Neural progenitor cell (in vitro differentiated cells): Measurements from ENCODE around the gene LRBA. TPM values are rescaled to one million over a fixed set of nuclear protein-coding genes. Genes with fewer than 3 reads are reported as not detected.
A peak's percentile ranks its signal among the peaks of the same experiment; 100 is the strongest.
"Not testable (repeated sequence)": the region's sequence is repeated elsewhere in the genome, so short reads cannot be mapped to it uniquely, and the experiment has no call there.

Experiments
- DNase-seq: peaks from one replicate; pipeline ENCODE4 v3.0.0-alpha.2; 2016; ENCODE audit warnings: low spot score
- H2AFZ ChIP-seq: fragments of 200-600 bp; sonication (generic); replicated peaks from 2 replicates; pipeline ENCODE4 v1.6.1; 2016; ENCODE audit warnings: antibody characterized with exemption
- H3F3A ChIP-seq: fragments of 200-600 bp; sonication (generic); 2 replicates; pipeline ENCODE4 v1.6.1; 2016; ENCODE audit warnings: antibody characterized with exemption, low read depth
- H3K27ac ChIP-seq: fragments of 200-600 bp; sonication (generic); 2 replicates; pipeline ENCODE4 v1.5.1; 2016; ENCODE audit warnings: mild to moderate bottlenecking
- H3K27me3 ChIP-seq: fragments of 200-600 bp; sonication (generic); 2 replicates; pipeline ENCODE4 v1.6.1; 2016; ENCODE audit warnings: mild to moderate bottlenecking, moderate library complexity
- H3K36me3 ChIP-seq: fragments of 200-600 bp; sonication (generic); 2 replicates; pipeline ENCODE4 v1.5.1; 2016
- H3K4me1 ChIP-seq: fragments of 200-600 bp; sonication (generic); 2 replicates; pipeline ENCODE4 v1.6.1; 2016; ENCODE audit warnings: mixed run types
- H3K4me2 ChIP-seq: fragments of 200-600 bp; sonication (generic); 2 replicates; pipeline ENCODE4 v1.6.1; 2016
- H3K4me3 ChIP-seq: fragments of 200-600 bp; sonication (generic); 2 replicates; pipeline ENCODE4 v1.5.1; 2016
- H3K79me2 ChIP-seq: fragments of 200-600 bp; sonication (generic); 2 replicates; pipeline ENCODE4 v1.6.1; 2016; ENCODE audit warnings: low read depth
- H3K9ac ChIP-seq: fragments of 200-600 bp; sonication (generic); 2 replicates; pipeline ENCODE4 v1.6.1; 2016
- H3K9me3 ChIP-seq: fragments of 200-600 bp; sonication (generic); 2 replicates; pipeline ENCODE4 v1.5.1; 2016; ENCODE audit warnings: low read depth
- H4K20me1 ChIP-seq: fragments of 200-600 bp; sonication (generic); 2 replicates; pipeline ENCODE4 v1.6.1; 2016; ENCODE audit warnings: low read depth
- H3K27ac Mint-ChIP-seq: 3 replicates; pipeline ENCODE4 v1.8.0; 2021; ENCODE audit warnings: mixed read lengths
- H3K27me3 Mint-ChIP-seq: 2 replicates; pipeline ENCODE4 v1.8.0; 2022; ENCODE audit warnings: low read depth, mild to moderate bottlenecking, inconsistent platforms, moderate library complexity, mixed read lengths; ENCODE audit not compliant: insufficient read depth
- H3K36me3 Mint-ChIP-seq: 3 replicates; pipeline ENCODE4 v1.8.0; 2021; ENCODE audit warnings: mixed read lengths
- H3K4me1 Mint-ChIP-seq: 3 replicates; pipeline ENCODE4 v1.8.0; 2021; ENCODE audit warnings: mixed read lengths
- H3K4me3 Mint-ChIP-seq: 3 replicates; pipeline ENCODE4 v1.8.0; 2021; ENCODE audit warnings: mild to moderate bottlenecking, moderate library complexity, mixed read lengths
- H3K9me3 Mint-ChIP-seq: 3 replicates; pipeline ENCODE4 v1.8.0; 2020; ENCODE audit warnings: mixed read lengths
- CTCF ChIP-seq: fragments of 200-600 bp; sonication (generic); IDR thresholded peaks from 2 replicates; pipeline ENCODE4 v1.5.1; 2017; ENCODE audit warnings: antibody characterized with exemption, mild to moderate bottlenecking
- EZH2 ChIP-seq: fragments of 200-600 bp; sonication (generic); IDR thresholded peaks from 2 replicates; pipeline ENCODE4 v1.6.1; 2017; ENCODE audit warnings: antibody characterized with exemption, mild to moderate bottlenecking, moderate library complexity
- EZH2phosphoT487 ChIP-seq: fragments of 200-600 bp; sonication (generic); IDR thresholded peaks from 2 replicates; pipeline ENCODE4 v1.6.1; 2017; ENCODE audit warnings: antibody characterized with exemption
- total RNA-seq: library from RNA; depleted of rRNA; stranded (reverse); fragments of >200 nt; gene quantifications from 2 replicates; pipeline ENCODE4 v1.2.3, GENCODE V29; 2015; ENCODE audit warnings: low replicate concordance

Gene LRBA
- total RNA-seq, 1 donor from 2014 or later = 111 TPM

- Mint-ChIP-seq H3K27me3 (no peaks in the 10 kb centered on the region), H3K4me1 (peaks cover 29% of the 10 kb centered on the region), H3K27ac (no peak overlapping the region), H3K36me3 (peaks cover 6% of the 10 kb centered on the region), H3K4me3 (no peak overlapping the region), H3K9me3 (peaks cover 8% of the 10 kb centered on the region)
- Histone ChIP-seq H3K9ac (no peak overlapping the region), H4K20me1 (no peaks in the 10 kb centered on the region), H3K4me3 (no peak overlapping the region), H3K9me3 (no peaks in the 10 kb centered on the region), H3K4me2 (peak overlapping the region; percentile 61), H3K27me3 (no peaks in the 10 kb centered on the region), H2AFZ (no peak overlapping the region), H3K27ac (peak overlapping the region; percentile 89), H3K79me2 (peaks cover 46% of the 10 kb centered on the region), H3K4me1 (peaks cover 79% of the 10 kb centered on the region), H3F3A (peaks cover 51% of the 10 kb centered on the region), H3K36me3 (no peaks in the 10 kb centered on the region)
- no peak for TF ChIP-seq EZH2
- TF ChIP-seq EZH2phosphoT487 = no peak
- no peak for TF ChIP-seq CTCF
- no peak for DNase-seq
Measured at GRCh38 chr4:150541681-150542080, 473.4 kb downstream of the LRBA start.

GRCh38 chr4:150540959-150541360 is 474.1 kb downstream of the LRBA start:
- Histone ChIP-seq H4K20me1 (no peaks in the 10 kb centered on the region), H3K27me3 (no peaks in the 10 kb centered on the region), H3K4me1 (peaks cover 75% of the 10 kb centered on the region), H3K9me3 (no peaks in the 10 kb centered on the region), H3F3A (peaks cover 44% of the 10 kb centered on the region), H3K79me2 (peaks cover 52% of the 10 kb centered on the region), H3K36me3 (no peaks in the 10 kb centered on the region), H3K4me2 (peak overlapping the region; percentile 61), H3K27ac (peak overlapping the region; percentile 89), H3K9ac (no peak overlapping the region), H3K4me3 (peak overlapping the region; percentile 10), H2AFZ (no peak overlapping the region)
- peak; percentile 47 for DNase-seq
- H3K9me3 Mint-ChIP-seq = peaks cover 10% of the 10 kb centered on the region
- no peak overlapping the region for H3K4me3 Mint-ChIP-seq
- TF ChIP-seq CTCF (no peak), EZH2 (no peak), EZH2phosphoT487 (no peak)
- peaks cover 23% of the 10 kb centered on the region for H3K4me1 Mint-ChIP-seq
- H3K27me3 Mint-ChIP-seq = no peaks in the 10 kb centered on the region
- H3K27ac Mint-ChIP-seq = peak overlapping the region; percentile 65
- peaks cover 6% of the 10 kb centered on the region for H3K36me3 Mint-ChIP-seq

GRCh38 chr4:150540536-150540935 is 474.5 kb downstream of the LRBA start:
- Histone ChIP-seq H3K27ac (peak overlapping the region; percentile 89), H3K27me3 (no peaks in the 10 kb centered on the region), H3F3A (peaks cover 39% of the 10 kb centered on the region), H2AFZ (no peak overlapping the region), H3K79me2 (peaks cover 52% of the 10 kb centered on the region), H3K4me1 (peaks cover 70% of the 10 kb centered on the region), H3K36me3 (no peaks in the 10 kb centered on the region), H3K4me2 (peak overlapping the region; percentile 61), H3K9ac (no peak overlapping the region), H3K9me3 (no peaks in the 10 kb centered on the region), H4K20me1 (no peaks in the 10 kb centered on the region), H3K4me3 (no peak overlapping the region)
- no peak for DNase-seq
- no peak overlapping the region for H3K27ac Mint-ChIP-seq
- H3K4me3 Mint-ChIP-seq = no peak overlapping the region
- H3K27me3 Mint-ChIP-seq = no peaks in the 10 kb centered on the region
- TF ChIP-seq EZH2phosphoT487 (no peak), CTCF (no peak), EZH2 (no peak)
- peaks cover 6% of the 10 kb centered on the region for H3K36me3 Mint-ChIP-seq
- H3K4me1 Mint-ChIP-seq = peaks cover 20% of the 10 kb centered on the region
- peaks cover 10% of the 10 kb centered on the region for H3K9me3 Mint-ChIP-seq

GRCh38 chr4:150537911-150538310 is 477.2 kb downstream of the LRBA start:
- H3K4me3 Mint-ChIP-seq, H3K36me3 ChIP-seq, H3K27me3 Mint-ChIP-seq, H3K4me2 ChIP-seq, H3K9me3 ChIP-seq, H3K36me3 Mint-ChIP-seq, DNase-seq, H4K20me1 ChIP-seq, H3K27ac ChIP-seq, H2AFZ ChIP-seq, H3K27ac Mint-ChIP-seq, H3K4me1 Mint-ChIP-seq, H3K9ac ChIP-seq, H3K4me3 ChIP-seq, H3K27me3 ChIP-seq: not testable (repeated sequence)
- peaks cover 27% of the 10 kb centered on the region for H3K79me2 ChIP-seq
- peaks cover 10% of the 10 kb centered on the region for H3K9me3 Mint-ChIP-seq
- H3F3A ChIP-seq = peaks cover 28% of the 10 kb centered on the region
- peaks cover 44% of the 10 kb centered on the region for H3K4me1 ChIP-seq
